HCT116 (cell line): ENCODE measurements around the gene ALDH1L2. TPM values are rescaled to one million over a fixed set of nuclear protein-coding genes. Genes with fewer than 3 reads are reported as not detected.

Source experiments
- ATAC-seq: fragments of 200-7000 bp; cut with Tn5 transposase; 2 replicates; pipeline ENCODE4 v1.9.1; 2020; ENCODE audit warnings: mild to moderate bottlenecking, moderate library complexity
- BruUV-seq: library from RNA; stranded (reverse); fragments of 400-500 nt; replicated peaks from 2 replicates; lab custom pipeline; 2021; lab: Mats Ljungman, UMichigan
- CTCF ChIA-PET: fragments of 300-600 bp; sonication (Branson Sonifier 250); formaldehyde crosslinking; loops from one replicate; lab custom pipeline; 2021; ENCODE audit warnings: antibody characterized with exemption; lab: Charles Lee
- POLR2A ChIA-PET: fragments of 300-600, 350-600 bp; sonication (Branson Sonifier 250); formaldehyde crosslinking; loops from one replicate; lab custom pipeline; 2021; ENCODE audit warnings: antibody characterized with exemption; lab: Charles Lee
- RAD21 ChIA-PET, 2 experiments: fragments of 300-600 bp; sonication (Branson Sonifier 250); formaldehyde crosslinking; loops; one replicate each; lab custom pipeline; 2023; ENCODE audit warnings: low total read pairs in 2 of 2; ENCODE audit not compliant: uncharacterized antibody in 2 of 2, unreplicated experiment in 2 of 2, low non-redundant PET in 1 of 2; lab: Charles Lee
- DNase-seq: peaks from one replicate; pipeline ENCODE4 v3.0.0-alpha.2; 2010; ENCODE audit warnings: low read depth, low spot score
- H2AFZ ChIP-seq: fragments of 200-600 bp; shearing (Covaris generic), sonication (generic); 2 replicates; pipeline ENCODE4 v1.6.1; 2017; ENCODE audit warnings: low read depth, mixed run types, mixed read lengths, antibody characterized with exemption, low read length; ENCODE audit not compliant: poor library complexity, severe bottlenecking
- H3K27ac ChIP-seq: 2 replicates; pipeline ENCODE4 v1.5.1; 2012; ENCODE audit warnings: low read depth, low read length
- H3K27me3 ChIP-seq: fragments of 200-600 bp; sonication (generic); 2 replicates; pipeline ENCODE4 v1.6.1; 2016; ENCODE audit warnings: mixed run types, low read length, mixed read lengths; ENCODE audit not compliant: insufficient read depth
- H3K36me3 ChIP-seq, 2 experiments: fragments of 200-500 bp in 1 of 2; fragments of 200-600 bp in 1 of 2; sonication (Bioruptor generic) in 1 of 2; sonication (generic) in 1 of 2; 2 replicates each; pipeline versions ENCODE4 v1.5.1 to v1.6.1; 2014 to 2016; ENCODE audit warnings: low read length in 2 of 2, inconsistent platforms in 1 of 2, mixed read lengths in 1 of 2, mixed run types in 1 of 2; ENCODE audit not compliant: insufficient read depth in 2 of 2, control insufficient read depth in 1 of 2
- H3K4me1 ChIP-seq, 2 experiments: fragments of 200-600 bp in 1 of 2; sonication (generic) in 1 of 2; 2 replicates each; pipeline versions ENCODE4 v1.5.1 to v1.6.1; 2012 to 2017; ENCODE audit warnings: low read length in 2 of 2, inconsistent platforms in 1 of 2, mild to moderate bottlenecking in 1 of 2, mixed read lengths in 1 of 2, mixed run types in 1 of 2, moderate library complexity in 1 of 2; ENCODE audit not compliant: insufficient read depth in 2 of 2, control insufficient read depth in 1 of 2
- H3K4me2 ChIP-seq: fragments of 200-600 bp; sonication (generic); 2 replicates; pipeline ENCODE4 v1.6.1; 2017; ENCODE audit warnings: mixed run types, low read length, mixed read lengths
- H3K4me3 ChIP-seq, 2 experiments: fragments of 200-600 bp in 1 of 2; sonication (generic) in 1 of 2; replicated peaks in 1 of 2; 2 replicates each; pipeline ENCODE4 v1.5.1; 2011 to 2016; ENCODE audit warnings: low read length in 2 of 2, control low read depth in 1 of 2, low read depth in 1 of 2, mild to moderate bottlenecking in 1 of 2, mixed read lengths in 1 of 2, mixed run types in 1 of 2
- H3K79me2 ChIP-seq: fragments of 200-600 bp; sonication (generic); 2 replicates; pipeline ENCODE4 v1.6.1; 2017; ENCODE audit warnings: mild to moderate bottlenecking, mixed run types, low read length, moderate library complexity, mixed read lengths; ENCODE audit not compliant: insufficient read depth
- H3K9ac ChIP-seq: fragments of 200-600 bp; sonication (generic); 2 replicates; pipeline ENCODE4 v1.6.1; 2016; ENCODE audit warnings: low read length, mixed read lengths
- H3K9me2 ChIP-seq: fragments of 200-600 bp; sonication (generic), shearing (Covaris generic); 2 replicates; pipeline ENCODE4 v1.6.1; 2017; ENCODE audit warnings: mixed run types, mild to moderate bottlenecking, moderate library complexity; ENCODE audit not compliant: insufficient read depth
- H3K9me3 ChIP-seq, 2 experiments: fragments of 200-500 bp in 1 of 2; fragments of 200-600 bp in 1 of 2; sonication (Bioruptor generic) in 1 of 2; sonication (generic) in 1 of 2; 2 replicates each; pipeline ENCODE4 v1.6.1; 2014 to 2017; ENCODE audit warnings: low read length in 2 of 2, mixed read lengths in 2 of 2, inconsistent platforms in 1 of 2, low read depth in 1 of 2, mild to moderate bottlenecking in 1 of 2, mixed run types in 1 of 2, moderate library complexity in 1 of 2; ENCODE audit not compliant: control insufficient read depth in 1 of 2, insufficient read depth in 1 of 2
- H4K20me1 ChIP-seq: fragments of 200-600 bp; sonication (generic), shearing (Covaris generic); 2 replicates; pipeline ENCODE4 v1.6.1; 2017; ENCODE audit warnings: mixed run types, mild to moderate bottlenecking, moderate library complexity; ENCODE audit not compliant: insufficient read depth
- CBX3 ChIP-seq: IDR thresholded peaks from 2 replicates; pipeline ENCODE4 v1.6.1; 2012; ENCODE audit warnings: low read depth
- CEBPB ChIP-seq: IDR thresholded peaks from 2 replicates; pipeline ENCODE4 v1.6.1; 2012; ENCODE audit warnings: low read depth
- ELF1 ChIP-seq: IDR thresholded peaks from 2 replicates; pipeline ENCODE4 v1.6.1; 2012; ENCODE audit warnings: low read depth, borderline replicate concordance
- EZH2 ChIP-seq: fragments of 200-600 bp; sonication (generic); IDR thresholded peaks from 2 replicates; pipeline ENCODE4 v1.6.1; 2017; ENCODE audit warnings: antibody characterized with exemption, mixed run types
- EZH2phosphoT487 ChIP-seq: fragments of 200-600 bp; IDR thresholded peaks from 2 replicates; pipeline ENCODE4 v1.6.1; 2018; ENCODE audit warnings: antibody characterized with exemption, borderline replicate concordance
- FOSL1 ChIP-seq: IDR thresholded peaks from 2 replicates; pipeline ENCODE4 v1.6.1; 2012; ENCODE audit warnings: low read depth
- POLR2A ChIP-seq: IDR thresholded peaks from 2 replicates; pipeline ENCODE4 v1.7.0; 2011; ENCODE audit warnings: borderline replicate concordance; ENCODE audit not compliant: insufficient read depth, insufficient read length; ENCODE audit errors: extremely low read depth
- POLR2AphosphoS5 ChIP-seq: IDR thresholded peaks from 2 replicates; pipeline ENCODE4 v1.6.1; 2011; ENCODE audit warnings: mild to moderate bottlenecking, low read depth, low read length, moderate library complexity
- RAD21 ChIP-seq: IDR thresholded peaks from 2 replicates; pipeline ENCODE4 v1.6.1; 2012; ENCODE audit warnings: low read depth, mild to moderate bottlenecking
- SP1 ChIP-seq: IDR thresholded peaks from 2 replicates; pipeline ENCODE4 v1.6.1; 2012; ENCODE audit warnings: low read depth
- TCF7L2 ChIP-seq: IDR thresholded peaks from 2 replicates; pipeline ENCODE4 v1.7.0; 2011; ENCODE audit warnings: borderline replicate concordance, inconsistent platforms; ENCODE audit not compliant: insufficient read depth, insufficient read length; ENCODE audit errors: extremely low read depth
- YY1 ChIP-seq: IDR thresholded peaks from 2 replicates; pipeline ENCODE4 v1.6.1; 2011; ENCODE audit warnings: low read length, low read depth, moderate library complexity, mild to moderate bottlenecking; ENCODE audit not compliant: insufficient replicate concordance; ENCODE audit errors: extremely low read depth
- ZNF274 ChIP-seq: fragments of 200-500 bp; sonication (Bioruptor generic); IDR thresholded peaks from 2 replicates; pipeline ENCODE4 v1.6.1; 2014; ENCODE audit warnings: mild to moderate bottlenecking, low read depth, low read length, inconsistent platforms
- intact Hi-C: fragments of 100-400 bp; cut with micrococcal nuclease; formaldehyde crosslinking; loops from 2 replicates; pipeline ENCODE4 v1.10.0; 2022
- total RNA-seq: library from RNA; stranded (reverse); gene quantifications from one replicate; pipeline ENCODE4 v1.2.1, GENCODE V29; 2021; ENCODE audit not compliant: unreplicated experiment
- TF ChIP-seq, protein P1 (sequence below): IDR thresholded peaks from 2 replicates; pipeline ENCODE4 v1.6.1; 2012
- TF ChIP-seq, protein P2 (sequence below): IDR thresholded peaks from 2 replicates; pipeline ENCODE4 v1.6.1; 2011; ENCODE audit warnings: mild to moderate bottlenecking, low read length, moderate library complexity; ENCODE audit not compliant: insufficient replicate concordance; ENCODE audit errors: extremely low read depth
- TF ChIP-seq, protein P3 (sequence below), 3 experiments: fragments of 200-600 bp in 1 of 3; sonication (generic) in 1 of 3; IDR thresholded peaks in 2 of 3; conservative IDR thresholded peaks in 1 of 3; 2 replicates each; pipeline ENCODE4 v1.5.1; 2012 to 2017; ENCODE audit warnings: low read depth in 2 of 3, low read length in 2 of 3, antibody characterized with exemption in 1 of 3, borderline replicate concordance in 1 of 3, control low read depth in 1 of 3, mild to moderate bottlenecking in 1 of 3, mixed read lengths in 1 of 3, mixed run types in 1 of 3, moderate library complexity in 1 of 3; ENCODE audit not compliant: insufficient read depth in 1 of 3
- TF ChIP-seq, protein P4 (sequence below): IDR thresholded peaks from 2 replicates; pipeline ENCODE4 v1.6.1; 2012; ENCODE audit warnings: low read depth

ALDH1L2 gene
- total RNA-seq, 1 experiment from 2014 or later = 1.5 TPM

DNA sequence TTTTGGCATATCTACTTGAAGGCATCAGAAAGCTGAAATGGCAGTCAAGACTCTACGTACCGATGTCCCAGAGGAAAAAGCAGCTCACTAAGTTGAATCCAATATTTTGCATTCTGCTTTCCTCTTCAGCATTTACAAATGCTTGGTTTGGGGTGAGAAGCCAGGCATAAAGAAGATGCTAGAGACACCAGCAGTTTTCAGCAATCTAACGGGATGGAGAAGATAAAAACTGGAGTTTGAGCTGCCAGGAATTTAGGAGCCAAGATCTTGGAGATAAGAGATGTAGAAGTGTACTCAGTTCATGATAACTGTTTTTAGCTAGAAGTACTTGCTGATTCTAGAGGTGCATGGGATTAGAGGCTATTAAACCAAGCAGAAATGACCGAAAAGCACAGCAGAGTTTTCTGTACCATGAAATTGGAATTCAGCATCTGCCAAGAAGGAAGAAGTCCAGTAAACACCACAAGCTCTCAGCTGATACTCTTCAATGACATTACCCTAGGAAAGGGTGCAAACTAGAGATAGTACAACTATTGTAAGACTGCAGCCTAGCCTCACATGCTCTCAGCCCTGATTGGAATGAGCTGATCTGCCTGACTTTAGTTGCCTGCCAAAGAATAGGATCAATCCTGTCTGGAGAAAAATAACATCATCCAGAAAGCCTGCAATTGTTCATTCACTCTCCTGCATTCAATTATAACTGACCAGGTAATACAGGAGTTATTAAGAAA is 7.4 kb upstream of the ALDH1L2 start:
- Histone ChIP-seq H3K9me2 (no peaks in the 10 kb centered on the region), H3K4me1 (no peaks in the 10 kb centered on the region), H3K4me2 (no peak overlapping the region), H3K9me3 (peaks cover 0 to 4% of the 10 kb centered on the region in 2 experiments; a peak in 1 of 4 replicates), H3K27ac (no peak overlapping the region), H3K27me3 (no peaks in the 10 kb centered on the region), H2AFZ (no peak overlapping the region), H3K79me2 (no peaks in the 10 kb centered on the region), H3K9ac (no peak overlapping the region), H3K36me3 (no peaks in the 10 kb centered on the region), H3K4me3 (no peak overlapping the region), H4K20me1 (no peaks in the 10 kb centered on the region)
- DNase-seq (no peak), ATAC-seq (no peak)
- POLR2A ChIA-PET = no interaction called here
- BruUV-seq = no TSS peak
- CTCF ChIA-PET = no interaction called here
- RAD21 ChIA-PET = no interaction called here
- intact Hi-C loops = no loop called here
- TF ChIP-seq EZH2 (no peak), CBX3 (no peak), POLR2A (no peak), RAD21 (no peak), ZNF274 (no peak), POLR2AphosphoS5 (no peak), SP1 (no peak), TCF7L2 (no peak), FOSL1 (no peak), YY1 (no peak), CEBPB (no peak), ELF1 (no peak), EZH2phosphoT487 (no peak)
- TF ChIP-seq, protein P1, sequence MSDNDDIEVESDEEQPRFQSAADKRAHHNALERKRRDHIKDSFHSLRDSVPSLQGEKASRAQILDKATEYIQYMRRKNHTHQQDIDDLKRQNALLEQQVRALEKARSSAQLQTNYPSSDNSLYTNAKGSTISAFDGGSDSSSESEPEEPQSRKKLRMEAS = no peak
- TF ChIP-seq, protein P2, sequence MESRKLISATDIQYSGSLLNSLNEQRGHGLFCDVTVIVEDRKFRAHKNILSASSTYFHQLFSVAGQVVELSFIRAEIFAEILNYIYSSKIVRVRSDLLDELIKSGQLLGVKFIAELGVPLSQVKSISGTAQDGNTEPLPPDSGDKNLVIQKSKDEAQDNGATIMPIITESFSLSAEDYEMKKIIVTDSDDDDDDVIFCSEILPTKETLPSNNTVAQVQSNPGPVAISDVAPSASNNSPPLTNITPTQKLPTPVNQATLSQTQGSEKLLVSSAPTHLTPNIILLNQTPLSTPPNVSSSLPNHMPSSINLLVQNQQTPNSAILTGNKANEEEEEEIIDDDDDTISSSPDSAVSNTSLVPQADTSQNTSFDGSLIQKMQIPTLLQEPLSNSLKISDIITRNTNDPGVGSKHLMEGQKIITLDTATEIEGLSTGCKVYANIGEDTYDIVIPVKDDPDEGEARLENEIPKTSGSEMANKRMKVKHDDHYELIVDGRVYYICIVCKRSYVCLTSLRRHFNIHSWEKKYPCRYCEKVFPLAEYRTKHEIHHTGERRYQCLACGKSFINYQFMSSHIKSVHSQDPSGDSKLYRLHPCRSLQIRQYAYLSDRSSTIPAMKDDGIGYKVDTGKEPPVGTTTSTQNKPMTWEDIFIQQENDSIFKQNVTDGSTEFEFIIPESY = no peak
- TF ChIP-seq, protein P3, sequence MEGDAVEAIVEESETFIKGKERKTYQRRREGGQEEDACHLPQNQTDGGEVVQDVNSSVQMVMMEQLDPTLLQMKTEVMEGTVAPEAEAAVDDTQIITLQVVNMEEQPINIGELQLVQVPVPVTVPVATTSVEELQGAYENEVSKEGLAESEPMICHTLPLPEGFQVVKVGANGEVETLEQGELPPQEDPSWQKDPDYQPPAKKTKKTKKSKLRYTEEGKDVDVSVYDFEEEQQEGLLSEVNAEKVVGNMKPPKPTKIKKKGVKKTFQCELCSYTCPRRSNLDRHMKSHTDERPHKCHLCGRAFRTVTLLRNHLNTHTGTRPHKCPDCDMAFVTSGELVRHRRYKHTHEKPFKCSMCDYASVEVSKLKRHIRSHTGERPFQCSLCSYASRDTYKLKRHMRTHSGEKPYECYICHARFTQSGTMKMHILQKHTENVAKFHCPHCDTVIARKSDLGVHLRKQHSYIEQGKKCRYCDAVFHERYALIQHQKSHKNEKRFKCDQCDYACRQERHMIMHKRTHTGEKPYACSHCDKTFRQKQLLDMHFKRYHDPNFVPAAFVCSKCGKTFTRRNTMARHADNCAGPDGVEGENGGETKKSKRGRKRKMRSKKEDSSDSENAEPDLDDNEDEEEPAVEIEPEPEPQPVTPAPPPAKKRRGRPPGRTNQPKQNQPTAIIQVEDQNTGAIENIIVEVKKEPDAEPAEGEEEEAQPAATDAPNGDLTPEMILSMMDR (IDR thresholded peaks at IDR 0.05 in 2 of 3, conservative IDR thresholded peaks at IDR 0.05 in 1 of 3; ENCODE audit: borderline replicate concordance in 1 of 3, insufficient read depth in 1 of 3, low read depth in 2 of 3, low read length in 2 of 3) = no peak
- TF ChIP-seq, protein P4, sequence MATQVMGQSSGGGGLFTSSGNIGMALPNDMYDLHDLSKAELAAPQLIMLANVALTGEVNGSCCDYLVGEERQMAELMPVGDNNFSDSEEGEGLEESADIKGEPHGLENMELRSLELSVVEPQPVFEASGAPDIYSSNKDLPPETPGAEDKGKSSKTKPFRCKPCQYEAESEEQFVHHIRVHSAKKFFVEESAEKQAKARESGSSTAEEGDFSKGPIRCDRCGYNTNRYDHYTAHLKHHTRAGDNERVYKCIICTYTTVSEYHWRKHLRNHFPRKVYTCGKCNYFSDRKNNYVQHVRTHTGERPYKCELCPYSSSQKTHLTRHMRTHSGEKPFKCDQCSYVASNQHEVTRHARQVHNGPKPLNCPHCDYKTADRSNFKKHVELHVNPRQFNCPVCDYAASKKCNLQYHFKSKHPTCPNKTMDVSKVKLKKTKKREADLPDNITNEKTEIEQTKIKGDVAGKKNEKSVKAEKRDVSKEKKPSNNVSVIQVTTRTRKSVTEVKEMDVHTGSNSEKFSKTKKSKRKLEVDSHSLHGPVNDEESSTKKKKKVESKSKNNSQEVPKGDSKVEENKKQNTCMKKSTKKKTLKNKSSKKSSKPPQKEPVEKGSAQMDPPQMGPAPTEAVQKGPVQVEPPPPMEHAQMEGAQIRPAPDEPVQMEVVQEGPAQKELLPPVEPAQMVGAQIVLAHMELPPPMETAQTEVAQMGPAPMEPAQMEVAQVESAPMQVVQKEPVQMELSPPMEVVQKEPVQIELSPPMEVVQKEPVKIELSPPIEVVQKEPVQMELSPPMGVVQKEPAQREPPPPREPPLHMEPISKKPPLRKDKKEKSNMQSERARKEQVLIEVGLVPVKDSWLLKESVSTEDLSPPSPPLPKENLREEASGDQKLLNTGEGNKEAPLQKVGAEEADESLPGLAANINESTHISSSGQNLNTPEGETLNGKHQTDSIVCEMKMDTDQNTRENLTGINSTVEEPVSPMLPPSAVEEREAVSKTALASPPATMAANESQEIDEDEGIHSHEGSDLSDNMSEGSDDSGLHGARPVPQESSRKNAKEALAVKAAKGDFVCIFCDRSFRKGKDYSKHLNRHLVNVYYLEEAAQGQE = no peak
- TF ChIP-seq, all 23 proteins: peak for 0
